ENCODE measurements around the gene NOB1.
"Not testable (repeated sequence)": the region's sequence is repeated elsewhere in the genome, so short reads cannot be mapped to it uniquely, and the experiment has no call there.

The NOB1 gene

GRCh38 chr16:69757375-69757774 is 2.6 kb upstream of the NOB1 start:
- DNase-seq = not testable (repeated sequence)

GRCh38 chr16:69756705-69757104 is 2.0 kb upstream of the NOB1 start:
- DNase-seq = no peak

- DNase-seq = no peak
Observed at GRCh38 chr16:69754143-69754468, 620 bp downstream of the NOB1 start.

GRCh38 chr16:69748694-69749345 is 5.9 kb downstream of the NOB1 start:
- DNase-seq = no peak

- DNase-seq = no peak
Observed at GRCh38 chr16:69747115-69747514, 7.6 kb downstream of the NOB1 start.

GRCh38 chr16:69745959-69746358 is 8.8 kb downstream of the NOB1 start:
- no peak for DNase-seq

GRCh38 chr16:69745232-69745612 is 9.5 kb downstream of the NOB1 start:
- DNase-seq = no peak

- DNase-seq = no peak
Observed at GRCh38 chr16:69744363-69745231, 10.1 kb downstream of the NOB1 start.

- DNase-seq = no peak
Observed at GRCh38 chr16:69741951-69742904, 12.5 kb downstream of the NOB1 start.

GRCh38 chr16:69741519-69741918 is 13.2 kb downstream of the NOB1 start:
- DNase-seq = no peak

- DNase-seq = no peak
Observed at GRCh38 chr16:69732101-69732500, 22.6 kb downstream of the NOB1 start.

GRCh38 chr16:69731280-69731679 is 23.4 kb downstream of the NOB1 start:
- DNase-seq = not testable (repeated sequence)

GRCh38 chr16:69729030-69729429 is 25.7 kb downstream of the NOB1 start:
- DNase-seq = not testable (repeated sequence)

- no peak for DNase-seq
Observed at GRCh38 chr16:69727916-69728270, 26.8 kb downstream of the NOB1 start.

GRCh38 chr16:69726313-69727060 is 28.2 kb downstream of the NOB1 start, which contains the start of gene NQO1:
NQO1 (minus strand) TSS chr16:69726560; CDS start chr16:69726439, 121 bp downstream.
- peak; percentile 70 for DNase-seq

- no peak for DNase-seq
Observed at GRCh38 chr16:69725480-69726312, 29.0 kb downstream of the NOB1 start.

GRCh38 chr16:69724981-69725479 is 29.7 kb downstream of the NOB1 start:
- DNase-seq = no peak

GRCh38 chr16:69724414-69724873 is 30.3 kb downstream of the NOB1 start:
- no peak for DNase-seq

GRCh38 chr16:69721441-69721957 is 33.2 kb downstream of the NOB1 start:
- DNase-seq = no peak

GRCh38 chr16:69720822-69721430 is 33.8 kb downstream of the NOB1 start:
- DNase-seq = no peak

Data from KG1 (cell line).